CD4-positive, alpha-beta T cell treated with Interferon alpha-2 for 1 hour (primary cell): ENCODE results near the gene PDE4B.
"Not testable (repeated sequence)": the region's sequence is repeated elsewhere in the genome, so short reads cannot be mapped to it uniquely, and the experiment has no call there.

ENCODE experiments used
- DNase-seq, 2 donors: peaks; one replicate each; pipeline ENCODE4 v3.0.0-alpha.2; 2020 to 2022

PDE4B gene

GRCh38 chr1:65998763-65999583, 206.3 kb downstream of the PDE4B start:
- no peak for DNase-seq

GRCh38 chr1:66000033-66000637, 207.4 kb downstream of the PDE4B start:
- DNase-seq, result no peak

DNA sequence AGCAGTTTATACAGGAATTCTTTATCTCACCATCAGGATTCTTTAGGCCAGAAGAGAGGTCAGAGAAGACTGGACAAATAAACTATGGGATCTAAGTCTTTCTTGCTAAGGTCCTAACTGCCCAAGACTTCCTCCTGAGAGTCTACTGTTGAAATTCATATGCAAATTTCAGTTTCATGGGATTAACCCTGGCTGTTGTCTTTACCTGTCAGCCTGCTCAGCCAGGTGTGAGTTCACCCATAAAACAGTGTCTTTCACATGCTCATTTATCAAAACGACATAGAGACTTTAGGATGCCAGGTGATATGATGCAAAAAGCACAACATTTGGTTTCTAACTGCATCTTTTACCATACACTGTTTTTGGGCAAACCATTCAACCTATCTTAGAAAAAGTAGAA, 211.0 kb downstream of the PDE4B start:
- DNase-seq, result no peak

DNA sequence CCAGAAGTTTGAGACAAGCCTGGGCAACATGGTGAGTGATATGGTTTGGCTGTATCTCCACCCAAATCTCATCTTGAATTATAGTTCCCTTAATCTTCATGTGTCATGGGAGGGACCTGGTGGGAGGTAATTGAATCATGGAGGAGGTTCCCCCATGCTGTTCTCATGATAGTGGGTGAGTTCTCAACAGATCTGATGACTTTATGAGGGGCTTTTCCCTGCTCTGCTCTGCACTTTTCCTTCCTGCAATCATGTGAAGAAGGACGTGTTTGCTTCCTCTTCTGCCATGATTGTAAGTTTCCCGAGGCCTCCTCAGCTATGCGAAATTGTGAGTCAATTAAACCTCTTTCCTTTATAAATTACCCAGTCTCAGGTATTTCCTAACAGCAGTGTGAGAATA, 213.8 kb downstream of the PDE4B start:
- not testable (repeated sequence) for DNase-seq

DNA sequence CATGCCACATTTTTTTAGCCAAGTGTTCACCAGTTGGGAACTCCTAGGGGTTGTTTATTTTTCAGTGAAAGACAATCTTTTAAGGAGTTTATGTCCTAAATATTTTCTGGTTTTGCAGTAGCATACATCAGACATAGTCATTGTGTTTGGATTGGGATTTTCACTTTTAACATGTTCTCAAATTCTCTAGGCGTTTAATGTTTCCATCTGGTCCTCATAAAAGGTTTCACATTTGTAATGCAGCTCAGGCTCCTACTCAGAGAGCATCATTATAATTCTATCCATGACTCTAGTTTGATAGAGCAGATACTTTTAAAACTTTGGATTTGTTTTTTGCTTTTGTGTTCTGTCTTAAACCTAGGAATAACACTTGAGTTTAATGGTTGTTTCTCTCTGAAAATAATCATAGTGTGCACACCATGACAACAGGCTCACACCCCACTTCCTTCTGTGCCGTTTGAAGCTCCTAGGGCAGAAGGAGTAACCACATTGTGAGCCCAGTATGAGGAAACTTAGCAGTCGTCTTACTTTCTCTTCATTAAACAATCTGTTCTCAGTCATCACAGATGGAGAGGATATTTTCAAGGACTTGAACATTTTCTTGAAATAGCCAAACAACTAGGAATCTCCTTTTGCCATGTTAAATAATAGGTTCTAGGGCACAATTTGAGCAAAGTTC, 219.6 kb downstream of the PDE4B start:
- DNase-seq, result no peak

DNA sequence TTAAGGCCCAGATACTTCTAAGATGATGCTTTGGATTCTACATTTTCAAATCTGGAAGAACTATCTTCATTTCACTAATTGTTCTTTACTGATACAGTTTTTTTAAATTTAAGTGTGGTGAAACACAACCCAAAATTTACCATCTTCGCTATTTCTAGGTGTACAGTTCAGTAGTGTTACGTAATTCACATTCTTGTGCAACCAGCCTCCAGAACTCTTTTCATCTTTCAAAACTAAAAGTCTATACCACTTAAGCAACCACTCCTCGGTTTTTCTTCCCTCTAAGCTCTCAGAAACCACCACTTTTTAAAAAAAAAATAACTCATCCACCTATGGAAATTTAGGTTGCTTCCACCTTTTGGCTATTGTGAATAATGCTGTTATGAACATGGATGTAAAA, 220.7 kb downstream of the PDE4B start:
- no peak for DNase-seq

DNA sequence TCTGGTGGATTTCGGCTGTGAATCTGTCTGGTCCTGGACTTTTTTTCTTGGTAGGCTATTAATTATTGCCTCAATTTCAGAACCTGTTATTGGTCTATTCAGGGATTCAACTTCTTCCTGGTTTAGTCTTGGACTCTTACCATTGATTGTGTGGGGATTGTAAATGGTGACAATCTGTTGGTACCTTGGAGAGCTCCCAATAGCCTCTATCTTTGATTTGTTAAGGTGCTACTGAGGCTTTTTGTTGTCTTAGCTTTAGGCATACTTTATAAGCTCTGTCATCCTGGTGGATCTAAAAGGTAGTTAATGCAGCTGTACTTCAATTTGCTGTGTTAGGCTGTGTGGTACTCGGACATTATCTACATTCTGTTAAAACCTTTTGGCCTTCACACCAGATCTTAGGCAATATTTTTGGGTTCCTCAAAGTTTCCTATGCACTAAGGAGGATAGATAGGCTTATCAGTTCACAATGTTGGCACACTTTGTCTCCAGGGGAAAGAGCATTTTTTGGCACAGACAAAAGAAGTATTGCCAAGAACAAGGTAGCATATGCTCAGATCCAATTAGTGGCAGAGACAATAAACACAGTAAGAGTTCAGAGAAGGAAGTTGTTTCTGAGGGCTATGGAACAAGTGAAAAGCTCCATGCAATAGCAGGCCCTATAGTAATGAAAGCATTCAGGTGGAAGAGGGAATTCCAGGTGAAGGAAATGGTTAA, 230.4 kb downstream of the PDE4B start:
- no peak for DNase-seq

DNA sequence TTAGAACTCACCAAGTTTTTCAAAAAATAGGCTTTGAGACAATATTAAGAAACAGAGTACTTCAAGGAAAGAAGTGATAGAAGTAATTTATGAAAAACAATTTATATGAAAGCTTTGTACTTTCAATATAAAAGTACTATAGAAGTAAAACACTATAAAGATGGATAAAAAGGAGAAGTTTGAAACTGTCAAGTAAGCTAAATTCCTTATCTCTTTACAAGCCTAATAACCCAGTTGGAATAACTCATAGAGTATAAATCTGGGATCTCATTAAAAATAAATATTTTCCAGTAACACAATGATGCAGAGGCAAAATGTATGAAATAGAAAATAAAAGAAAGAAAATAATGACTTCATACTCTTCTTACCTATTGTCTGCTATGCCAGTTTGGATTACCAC, 232.5 kb downstream of the PDE4B start:
- no peak for DNase-seq

DNA sequence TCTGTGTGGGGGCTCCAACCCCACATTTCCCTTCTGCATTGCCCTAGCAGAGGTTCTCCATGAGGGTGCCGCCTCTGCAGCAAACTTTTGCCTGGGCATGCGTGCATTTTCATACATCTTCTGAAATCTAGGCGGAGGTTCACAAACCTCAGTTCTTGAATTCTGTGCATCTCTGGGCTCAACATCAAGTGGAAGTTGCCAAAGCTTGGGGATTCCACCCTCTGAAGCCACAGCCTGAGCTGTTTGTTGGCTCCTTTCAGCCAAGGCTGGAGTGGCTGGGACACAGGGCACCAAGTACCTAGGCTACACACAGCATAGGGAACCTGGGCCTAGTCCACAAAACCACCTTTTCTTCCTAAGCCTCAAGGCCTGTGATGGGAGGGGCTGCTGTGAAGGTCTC, 235.3 kb downstream of the PDE4B start:
- DNase-seq, result no peak

DNA sequence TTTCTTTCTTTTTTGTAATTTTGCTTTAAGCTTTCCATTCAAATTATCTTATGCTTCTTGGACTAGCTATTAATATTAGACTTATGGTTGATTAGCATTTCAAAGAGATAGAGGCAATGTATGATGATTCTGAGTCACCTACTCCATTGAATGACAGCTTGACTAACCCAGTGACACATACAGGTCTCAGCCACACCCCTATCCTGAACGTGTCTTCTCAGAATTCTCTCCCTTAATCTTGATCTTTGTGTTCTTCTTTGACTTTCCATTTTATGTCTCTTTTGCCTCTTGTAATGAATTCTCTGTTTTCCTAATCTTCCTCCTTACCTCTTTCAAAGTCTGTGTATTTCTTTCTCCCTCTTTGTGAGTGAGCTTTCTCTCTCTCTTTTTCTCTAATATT, 241.1 kb downstream of the PDE4B start:
- DNase-seq, result no peak

GRCh38 chr1:66035616-66036245, 243.0 kb downstream of the PDE4B start:
- no peak for DNase-seq

GRCh38 chr1:66041654-66042053, 249.0 kb downstream of the PDE4B start:
- no peak for DNase-seq

- DNase-seq, result no peak
Observed at GRCh38 chr1:66043186-66043585, 250.5 kb downstream of the PDE4B start.

- DNase-seq, result no peak
Observed at GRCh38 chr1:66044912-66045311, 252.2 kb downstream of the PDE4B start.

- DNase-seq, result no peak
Observed at GRCh38 chr1:66046415-66046814, 253.7 kb downstream of the PDE4B start.

- no peak for DNase-seq
Observed at GRCh38 chr1:66048011-66048410, 255.3 kb downstream of the PDE4B start.

GRCh38 chr1:66050123-66050522, 257.4 kb downstream of the PDE4B start:
- DNase-seq, result no peak

DNA sequence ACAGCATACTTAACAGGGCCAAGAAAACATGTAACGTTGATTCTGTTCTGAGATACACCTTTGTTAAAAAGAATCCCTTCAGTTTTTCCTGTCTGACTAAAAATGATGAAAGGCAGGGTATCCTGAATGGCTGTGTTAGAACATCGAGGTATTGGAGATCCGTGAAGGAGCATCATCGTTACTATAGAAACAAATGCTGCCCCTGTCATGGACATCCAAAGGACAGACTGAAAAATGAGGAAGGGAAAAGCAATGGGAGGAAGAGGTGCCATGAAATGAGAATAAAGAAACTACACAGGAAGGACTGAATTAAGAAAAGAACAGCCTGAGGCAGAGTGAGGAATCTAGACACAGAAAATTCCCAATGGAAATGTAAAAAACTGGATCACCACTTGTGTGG, 257.9 kb downstream of the PDE4B start:
- DNase-seq, result no peak

DNA sequence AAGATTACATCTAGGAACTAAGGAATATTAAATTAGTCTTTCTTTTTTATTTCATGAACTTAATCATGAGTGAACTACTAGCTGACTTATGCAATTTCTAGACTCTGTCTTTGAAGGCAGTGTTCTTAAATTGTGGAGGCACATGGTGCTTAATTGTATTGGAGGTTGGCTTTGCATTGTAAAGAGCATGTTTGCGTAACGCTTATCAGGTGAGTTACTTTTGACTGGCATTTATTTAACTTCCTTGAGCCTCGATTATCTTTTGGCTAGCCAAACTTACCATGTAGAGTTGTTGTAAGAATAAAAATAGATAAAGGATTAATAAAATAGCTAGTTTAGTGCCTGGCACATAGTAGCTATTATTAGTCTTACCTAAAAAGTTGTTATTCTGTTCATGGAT, 262.4 kb downstream of the PDE4B start:
- DNase-seq, result no peak

DNA sequence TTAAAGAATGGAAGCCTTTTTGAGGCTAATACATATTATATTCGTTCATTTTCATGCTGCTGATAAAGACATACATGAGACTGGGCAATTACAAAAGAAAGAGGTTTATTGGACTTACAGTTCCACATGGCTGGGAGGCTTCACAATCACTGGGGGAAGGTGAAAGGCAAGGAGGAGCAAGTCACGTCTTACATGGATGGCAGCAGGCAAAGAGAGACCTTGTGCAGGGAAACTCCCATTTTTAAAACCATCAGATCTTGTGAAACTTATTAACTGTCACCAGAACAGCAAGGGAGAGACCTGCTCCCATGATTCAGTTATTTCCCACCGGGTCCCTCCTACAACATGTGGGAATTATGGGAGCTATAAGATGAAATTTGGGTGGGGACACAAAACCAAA, 264.8 kb downstream of the PDE4B start:
- not testable (repeated sequence) for DNase-seq

DNA sequence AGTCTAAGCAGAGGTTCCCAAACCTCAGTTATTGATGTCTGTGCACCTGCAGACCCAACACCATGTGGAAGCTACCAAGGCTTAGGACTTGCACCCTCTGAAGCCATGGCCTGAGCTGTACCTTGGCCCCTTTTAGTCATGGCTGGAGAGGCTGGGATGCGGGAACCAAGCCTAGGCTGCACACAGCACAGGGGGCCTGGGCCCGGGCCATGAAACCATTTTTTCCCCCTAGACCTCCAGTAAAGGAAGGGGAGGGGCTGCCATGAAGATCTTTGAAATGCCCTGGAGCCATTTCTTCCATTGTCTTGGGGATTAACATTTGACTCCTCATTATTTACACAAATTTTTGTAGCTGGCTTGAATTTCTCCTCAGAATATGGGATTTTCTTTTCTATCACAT, 265.9 kb downstream of the PDE4B start:
- no peak for DNase-seq

DNA sequence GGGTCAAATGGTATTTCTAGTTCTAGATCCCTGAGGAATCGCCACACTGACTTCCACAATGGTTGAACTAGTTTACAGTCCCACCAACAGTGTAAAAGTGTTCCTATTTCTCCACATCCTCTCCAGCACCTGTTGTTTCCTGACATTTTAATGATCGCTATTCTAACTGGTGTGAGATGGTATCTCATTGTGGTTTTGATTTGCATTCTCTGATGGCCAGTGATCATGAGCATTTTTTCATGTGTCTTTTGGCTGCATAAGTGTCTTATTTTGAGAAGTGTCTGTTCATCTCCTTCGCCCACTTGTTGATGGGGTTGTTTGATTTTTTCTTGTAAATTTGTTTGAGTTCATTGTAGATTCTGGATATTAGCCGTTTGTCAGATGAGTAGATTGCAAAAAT, 274.5 kb downstream of the PDE4B start:
- DNase-seq, result not testable (repeated sequence)
